ENCODE data around the gene CCNH. TPM values are rescaled to one million over a fixed set of nuclear protein-coding genes. Genes with fewer than 3 reads are reported as not detected.

Gene CCNH
- total RNA-seq, 1 experiment from 2014 or later: 38.3 TPM

GRCh38 chr5:87457706-87458105 is 45.0 kb upstream of the CCNH start:
- Histone ChIP-seq H3K27me3 (ENCODE audit: insufficient read depth, low read length) (no peaks in the 10 kb centered on the region), H3K79me1 (ENCODE audit: insufficient read depth, low read depth, low read length, poor library complexity, severe bottlenecking) (no peaks in the 10 kb centered on the region), H3K23ac (ENCODE audit: insufficient read length, low read depth, low read length) (no peak overlapping the region), H4K20me1 (ENCODE audit: control insufficient read depth, insufficient read depth, insufficient read length) (no peaks in the 10 kb centered on the region), H2BK12ac (ENCODE audit: insufficient read length, low read depth, low read length) (no peak overlapping the region), H3K9ac (ENCODE audit: extremely low read depth, insufficient read length, low read length) (no peak overlapping the region), H4K8ac (replicated peaks; ENCODE audit: insufficient read length, low read depth, low read length) (no peak overlapping the region), H4K5ac (ENCODE audit: insufficient read length, low read depth, low read length) (no peak overlapping the region), H2AK5ac (ENCODE audit: insufficient read length, low read length) (no peak overlapping the region), H3K14ac (ENCODE audit: insufficient read depth, low read length) (no peak overlapping the region), H3K9me3 (ENCODE audit: control insufficient read depth, low read depth, low read length) (no peaks in the 10 kb centered on the region), H2BK120ac (ENCODE audit: low read depth, low read length, poor library complexity, severe bottlenecking) (no peak overlapping the region), H2BK5ac (ENCODE audit: insufficient read length, low read length) (no peak overlapping the region), H3K4ac (ENCODE audit: low read depth, low read length) (no peak overlapping the region), H3K4me1 (ENCODE audit: insufficient read depth, low read length) (no peaks in the 10 kb centered on the region), H3K18ac (ENCODE audit: insufficient read length, low read depth, low read length) (no peak overlapping the region), H3K27ac (ENCODE audit: insufficient read length, low read depth, low read length) (no peak overlapping the region), H3K23me2 (ENCODE audit: insufficient read length, low read depth, low read length, poor library complexity, severe bottlenecking) (no peaks in the 10 kb centered on the region), H3K56ac (ENCODE audit: insufficient read length, low read depth, low read length) (no peak overlapping the region), H3K4me2 (ENCODE audit: insufficient read depth, insufficient read length, low read length) (no peak overlapping the region), H4K91ac (ENCODE audit: insufficient read length, low read depth, low read length) (no peak overlapping the region), H2BK15ac (ENCODE audit: low read depth, low read length) (no peak overlapping the region), H2AFZ (ENCODE audit: low read length) (no peak overlapping the region), H3T11ph (ENCODE audit: low read length) (no peak overlapping the region), H2BK20ac (ENCODE audit: low read depth, low read length, poor library complexity, severe bottlenecking) (no peak overlapping the region), H3K79me2 (ENCODE audit: insufficient read depth, low read length) (no peaks in the 10 kb centered on the region)
- no peak for DNase-seq
- Mint-ChIP-seq H3K27ac (peak overlapping the region in 1 of 3 experiments; percentile 21; a peak in 1 of 7 replicates), H3K36me3 (ENCODE audit: insufficient read depth in 1 of 3, low read depth in 3 of 3) (no peaks in the 10 kb centered on the region; a peak in 2 of 7 replicates), H3K27me3 (ENCODE audit: low read depth) (no peaks in the 10 kb centered on the region), H3K4me1 (peaks cover 0 to 2% of the 10 kb centered on the region in 2 experiments; a peak in 2 of 4 replicates), H3K9me3 (peaks cover 2 to 9% of the 10 kb centered on the region in 2 experiments; a peak in 4 of 5 replicates), H3K4me3 (no peak overlapping the region)
- TF ChIP-seq CTCF (conservative IDR thresholded peaks at IDR 0.05): no peak

Data from H9 (cell line).